Prostate gland (tissue), 2 donors: ENCODE results near the gene CCSER1. TPM values are rescaled to one million over a fixed set of nuclear protein-coding genes. Genes with fewer than 3 reads are reported as not detected.
"Not testable (repeated sequence)": the region's sequence is repeated elsewhere in the genome, so short reads cannot be mapped to it uniquely, and the experiment has no call there.

Experiments
- DNase-seq: peaks from one replicate; pipeline ENCODE4 v3.0.0-alpha.2; 2019; ENCODE audit warnings: low spot score
- H3K27ac ChIP-seq, 2 donors: fragments of 200-600 bp; sonication (generic); 2 replicates each; pipeline ENCODE4 v1.5.1; 2017 to 2019
- H3K27me3 ChIP-seq: fragments of 200-600 bp; sonication (generic); replicated peaks from 2 replicates; pipeline ENCODE4 v1.5.1; 2019; ENCODE audit not compliant: insufficient read depth
- H3K36me3 ChIP-seq, 2 donors: fragments of 200-600 bp; sonication (generic); 1 replicate in 1 of 2; 2 replicates in 1 of 2; pipeline versions ENCODE4 v1.5.1 to v1.8.1; 2017 to 2019
- H3K4me1 ChIP-seq: fragments of 200-600 bp; sonication (generic); replicated peaks from 2 replicates; pipeline ENCODE4 v1.5.1; 2019
- H3K4me3 ChIP-seq, 2 donors: fragments of 200-600 bp; sonication (generic); 2 replicates each; pipeline ENCODE4 v1.5.1; 2017 to 2019
- H3K9me3 ChIP-seq: fragments of 200-600 bp; sonication (generic); 2 replicates; pipeline ENCODE4 v1.5.1; 2017
- POLR2A ChIP-seq: fragments of 450-650 bp; IDR thresholded peaks from one replicate; pipeline ENCODE4 v1.6.1; 2016; ENCODE audit warnings: antibody characterized with exemption, mild to moderate bottlenecking
- POLR2AphosphoS5 ChIP-seq: sonication (generic); formaldehyde crosslinking; IDR thresholded peaks from one replicate; pipeline ENCODE4 v1.6.1; 2017; ENCODE audit warnings: antibody characterized with exemption
- WGBS: methylation state at CpG from one replicate; pipeline ENCODE4 v1.1.5; 2018; 5-methylcytosine and 5-hydroxymethylcytosine counted together
- intact Hi-C: fragments of 100-400 bp; cut with DNase I; formaldehyde crosslinking; loops from one replicate; pipeline ENCODE4 v1.14.2; 2022
- total RNA-seq, 2 donors: library from RNA; depleted of rRNA; stranded (reverse); fragments of >200 nt; gene quantifications; one replicate each; pipeline ENCODE4 v1.1.0, GENCODE V29; 2016
- TF ChIP-seq, protein P1 (sequence below), 4 experiments: fragments of 200-600 bp in 2 of 4; fragments of 450-650 bp in 2 of 4; sonication (generic) in 2 of 4; IDR thresholded peaks; 1 replicate in 3 of 4; 2 replicates in 1 of 4; pipeline ENCODE4 v1.5.1; 2016 to 2019; ENCODE audit warnings: antibody characterized with exemption in 4 of 4, mild to moderate bottlenecking in 2 of 4, moderate library complexity in 2 of 4

Gene CCSER1
- total RNA-seq, 2 donors from 2014 or later, result 11.9 to 32.2 TPM

DNA sequence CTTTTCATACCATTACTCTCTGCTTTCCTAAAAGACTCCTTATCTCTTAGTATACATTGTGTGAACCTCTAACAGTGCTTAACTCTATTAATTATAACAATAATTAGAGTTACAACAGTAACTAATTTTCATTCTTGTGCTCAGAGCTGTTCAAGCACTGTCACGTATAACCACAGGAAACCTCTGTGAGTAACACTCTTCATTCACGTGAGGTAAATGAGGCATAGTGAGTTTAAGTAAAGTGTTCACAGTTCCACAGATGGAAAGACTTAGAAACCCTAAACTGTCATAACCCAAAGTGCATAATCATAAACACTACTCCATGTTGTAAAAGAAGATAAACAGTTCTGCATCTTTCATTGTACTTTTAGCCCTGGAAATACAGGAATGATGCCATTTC lies 222.4 kb downstream of the CCSER1 start:
- intact Hi-C loops, result no loop called here
- H3K4me3 ChIP-seq, result no peak overlapping the region
- H3K4me1 ChIP-seq, result no peaks in the 10 kb centered on the region
- no peak for TF ChIP-seq POLR2AphosphoS5
- H3K27ac ChIP-seq, result no peak overlapping the region
- whole genome bisulfite sequencing, result 72% methylated on average over 2 of the region's 2 CpGs
- DNase-seq, result no peak
- H3K9me3 ChIP-seq, result no peaks in the 10 kb centered on the region
- no peaks in the 10 kb centered on the region for H3K27me3 ChIP-seq
- H3K36me3 ChIP-seq, result no peaks in the 10 kb centered on the region

DNA sequence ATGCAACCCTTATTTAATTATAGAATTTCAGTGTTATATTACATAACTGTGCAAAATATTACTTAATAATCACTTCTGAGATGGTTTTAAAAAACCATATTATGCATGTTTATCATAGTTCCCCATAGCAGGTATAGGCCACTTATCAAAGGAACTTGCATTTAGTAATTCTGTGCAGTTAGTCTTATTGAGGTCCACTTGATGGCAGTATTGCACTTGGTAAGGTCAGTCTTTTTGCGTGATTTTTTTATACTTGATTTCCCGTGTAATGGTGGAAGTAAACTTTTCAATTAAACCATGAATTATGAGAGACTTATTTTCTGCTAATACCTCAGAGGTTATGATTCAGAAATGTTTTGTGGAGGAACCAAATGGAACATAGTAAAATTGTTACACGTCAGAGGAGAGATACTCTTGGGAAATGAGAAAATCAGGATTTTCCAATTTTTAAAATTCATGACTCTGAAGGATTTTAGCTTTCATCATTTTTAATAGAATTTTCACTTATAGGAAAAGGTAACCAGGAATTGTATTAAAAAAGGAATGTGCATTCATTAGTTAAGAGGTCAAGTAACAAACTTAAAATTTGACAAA lies 230.0 kb downstream of the CCSER1 start:
- H3K4me1 ChIP-seq, result no peaks in the 10 kb centered on the region
- H3K4me3 ChIP-seq, result no peak overlapping the region
- no peak overlapping the region for H3K27ac ChIP-seq
- no peak for DNase-seq
- H3K9me3 ChIP-seq, result no peaks in the 10 kb centered on the region
- no peaks in the 10 kb centered on the region for H3K27me3 ChIP-seq
- intact Hi-C loops, result no loop called here
- WGBS, result 22% methylated on average over 3 of the region's 3 CpGs
- no peaks in the 10 kb centered on the region for H3K36me3 ChIP-seq
- no peak for TF ChIP-seq POLR2A
- TF ChIP-seq, protein P1, sequence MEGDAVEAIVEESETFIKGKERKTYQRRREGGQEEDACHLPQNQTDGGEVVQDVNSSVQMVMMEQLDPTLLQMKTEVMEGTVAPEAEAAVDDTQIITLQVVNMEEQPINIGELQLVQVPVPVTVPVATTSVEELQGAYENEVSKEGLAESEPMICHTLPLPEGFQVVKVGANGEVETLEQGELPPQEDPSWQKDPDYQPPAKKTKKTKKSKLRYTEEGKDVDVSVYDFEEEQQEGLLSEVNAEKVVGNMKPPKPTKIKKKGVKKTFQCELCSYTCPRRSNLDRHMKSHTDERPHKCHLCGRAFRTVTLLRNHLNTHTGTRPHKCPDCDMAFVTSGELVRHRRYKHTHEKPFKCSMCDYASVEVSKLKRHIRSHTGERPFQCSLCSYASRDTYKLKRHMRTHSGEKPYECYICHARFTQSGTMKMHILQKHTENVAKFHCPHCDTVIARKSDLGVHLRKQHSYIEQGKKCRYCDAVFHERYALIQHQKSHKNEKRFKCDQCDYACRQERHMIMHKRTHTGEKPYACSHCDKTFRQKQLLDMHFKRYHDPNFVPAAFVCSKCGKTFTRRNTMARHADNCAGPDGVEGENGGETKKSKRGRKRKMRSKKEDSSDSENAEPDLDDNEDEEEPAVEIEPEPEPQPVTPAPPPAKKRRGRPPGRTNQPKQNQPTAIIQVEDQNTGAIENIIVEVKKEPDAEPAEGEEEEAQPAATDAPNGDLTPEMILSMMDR (IDR thresholded peaks at IDR 0.05), result peak in 2 of 4 experiments; percentile 35 to 50

DNA sequence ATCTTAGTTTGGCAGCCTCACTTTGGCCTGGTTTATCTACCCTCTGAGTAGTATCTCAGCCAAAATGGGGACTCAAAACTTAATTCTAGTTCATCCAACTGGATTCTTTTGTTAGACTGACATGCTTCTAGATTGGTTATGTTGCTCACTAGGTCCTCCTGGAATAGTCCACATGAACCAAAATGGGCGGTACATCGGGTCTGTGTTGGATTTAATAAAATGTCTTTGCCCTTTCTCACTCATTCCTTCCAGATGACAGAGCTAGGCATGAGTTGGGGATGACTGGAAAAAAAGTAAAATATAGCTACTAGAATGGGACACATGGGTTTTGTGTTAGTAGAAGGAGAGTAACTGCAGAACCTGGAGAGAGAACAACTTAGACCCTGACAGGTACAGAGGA lies 247.9 kb downstream of the CCSER1 start:
- DNase-seq, result no peak
- Histone ChIP-seq H3K27me3 (no peaks in the 10 kb centered on the region), H3K4me1 (no peaks in the 10 kb centered on the region), H3K36me3 (no peaks in the 10 kb centered on the region), H3K4me3 (no peak overlapping the region), H3K27ac (no peak overlapping the region), H3K9me3 (no peaks in the 10 kb centered on the region)
- 95% methylated on average over 2 of the region's 2 CpGs for WGBS
- intact Hi-C loops, result no loop called here
- TF ChIP-seq POLR2A (no peak), POLR2AphosphoS5 (no peak)
- TF ChIP-seq, protein P1 (IDR thresholded peaks at IDR 0.05), result no peak

DNA sequence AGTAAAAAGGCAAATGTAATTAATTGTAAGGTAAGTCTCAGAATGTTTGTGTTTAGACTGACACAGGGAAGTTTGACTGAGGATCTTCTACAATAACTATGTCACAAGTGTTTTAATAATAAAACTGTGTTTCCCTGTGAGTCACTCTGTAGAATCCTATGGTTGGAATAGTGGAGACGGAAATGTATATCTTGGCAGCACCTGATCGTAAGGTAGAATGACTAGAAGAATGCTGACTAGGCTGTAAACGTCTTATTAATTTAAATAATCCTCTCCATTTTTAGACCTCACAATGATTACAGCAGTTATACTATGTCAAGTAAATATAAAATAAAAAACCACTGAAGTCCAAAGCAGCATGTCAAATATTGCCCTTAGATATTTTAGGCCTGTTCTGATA lies 266.0 kb downstream of the CCSER1 start:
- Histone ChIP-seq H3K36me3 (no peaks in the 10 kb centered on the region), H3K4me1 (no peaks in the 10 kb centered on the region), H3K27ac (no peak overlapping the region), H3K27me3 (no peaks in the 10 kb centered on the region), H3K9me3 (no peaks in the 10 kb centered on the region), H3K4me3 (no peak overlapping the region)
- intact Hi-C loops, result no loop called here
- DNase-seq, result no peak
- WGBS, result 81% methylated on average over 3 of the region's 3 CpGs
- TF ChIP-seq, protein P1 (IDR thresholded peaks at IDR 0.05), result no peak
- no peak for TF ChIP-seq POLR2AphosphoS5

DNA sequence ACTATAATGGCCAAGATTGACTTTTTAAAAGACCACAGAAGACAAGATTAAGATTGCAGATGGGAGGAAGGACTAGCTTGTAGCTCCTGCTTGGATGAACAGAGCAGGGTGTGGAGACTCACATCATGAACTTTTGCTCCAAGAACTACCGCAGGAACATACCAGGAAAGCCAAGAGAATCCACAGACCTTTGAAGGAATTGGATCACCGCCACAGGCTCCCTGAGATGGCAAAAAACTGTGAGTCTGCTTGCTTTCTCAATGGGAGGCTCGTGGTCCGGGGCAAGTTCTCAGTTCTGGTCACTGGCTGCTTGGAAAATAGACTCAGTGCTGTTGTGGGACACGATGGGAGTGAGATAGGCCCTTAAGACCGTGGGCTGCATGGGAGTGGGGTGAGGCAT lies 276.6 kb downstream of the CCSER1 start:
- H3K9me3 ChIP-seq, result no peaks in the 10 kb centered on the region
- intact Hi-C loops, result no loop called here
- no peaks in the 10 kb centered on the region for H3K36me3 ChIP-seq
- no peak for DNase-seq
- WGBS, result 98% methylated on average over 6 of the region's 6 CpGs
- H3K4me3 ChIP-seq, result no peak overlapping the region
- no peak for TF ChIP-seq POLR2AphosphoS5
- TF ChIP-seq POLR2A, result no peak
- TF ChIP-seq, protein P1 (IDR thresholded peaks at IDR 0.05), result no peak
- no peak overlapping the region for H3K27ac ChIP-seq
- H3K27me3 ChIP-seq, result no peaks in the 10 kb centered on the region
- H3K4me1 ChIP-seq, result no peaks in the 10 kb centered on the region

DNA sequence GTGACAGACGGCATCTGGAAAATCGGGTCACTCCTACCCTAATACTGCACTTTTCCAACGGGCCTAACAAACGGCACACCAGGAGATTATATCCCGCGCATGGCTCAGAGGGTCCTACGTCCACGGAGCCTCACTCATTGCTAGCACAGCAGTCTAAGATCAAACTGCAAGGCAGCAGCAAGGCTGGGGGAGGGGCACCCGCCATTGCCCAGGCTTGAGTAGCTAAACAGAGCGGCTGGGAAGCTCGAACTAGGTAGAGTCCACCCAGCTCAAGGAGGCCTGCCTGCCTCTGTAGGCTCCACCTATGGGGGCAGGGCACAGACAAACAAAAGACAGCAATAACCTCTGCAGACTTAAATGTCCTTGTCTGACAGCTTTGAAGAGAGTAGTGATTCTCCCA lies 280.7 kb downstream of the CCSER1 start:
- H3K4me1 ChIP-seq, H3K27ac ChIP-seq, H3K27me3 ChIP-seq, H3K9me3 ChIP-seq, DNase-seq, intact Hi-C loops, H3K36me3 ChIP-seq, H3K4me3 ChIP-seq: not testable (repeated sequence)
- WGBS, result 97% methylated on average over 11 of the region's 11 CpGs

- DNase-seq, H3K4me3 ChIP-seq, H3K4me1 ChIP-seq, H3K27ac ChIP-seq, H3K27me3 ChIP-seq, intact Hi-C loops, H3K36me3 ChIP-seq, H3K9me3 ChIP-seq: not testable (repeated sequence)
Observed at GRCh38 chr4:90412786-90413185, 285.6 kb downstream of the CCSER1 start.
